ENCODE results near the gene SYT11. TPM values are rescaled to one million over a fixed set of nuclear protein-coding genes. Genes with fewer than 3 reads are reported as not detected.

Gene SYT11
- total and polyA plus RNA-seq, 12 donors = 1.1 to 28.2 (median 8.1) TPM

- DNase-seq = peak in 2 of 7 donors; percentile 44 to 51
- whole genome bisulfite sequencing, 4 donors = 64 to 76% (median 67%) methylated on average over 4 of the region's 4 CpGs
- no peaks in the 10 kb centered on the region for H3K9me3 ChIP-seq (replicated peaks in 1 of 3)
- peaks cover 6 to 11% of the 10 kb centered on the region in 2 donors for H3K4me1 ChIP-seq (replicated peaks in 1 of 2)
- no peaks in the 10 kb centered on the region for H3K27me3 ChIP-seq
- H3K4me3 ChIP-seq = peak overlapping the region in 1 of 4 donors; percentile 68
- TF ChIP-seq CTCF (IDR thresholded peaks at IDR 0.05) (no peak), POLR2A (IDR thresholded peaks at IDR 0.05) (no peak)
- peaks cover 0 to 71% of the 10 kb centered on the region in 2 donors for H3K36me3 ChIP-seq (replicated peaks in 1 of 2)
- H3K27ac ChIP-seq = peak overlapping the region in 1 of 5 donors; percentile 89
- intact Hi-C loops (cut with DNase I) = loop anchor here in 1 of 2 donors (10.0 kb wide), 1 partner anchor 65 kb away; no protein-coding TSS in a partner anchor
Observed at GRCh38 chr1:155909894-155910293, 50.5 kb downstream of the SYT11 start.

- H3K27ac ChIP-seq = peak overlapping the region in 4 of 5 donors; percentile 73 to 90 (median 82)
- intact Hi-C loops (cut with DNase I) = loop anchor here in 1 of 2 donors (10.0 kb wide), 1 partner anchor 66 kb away; no protein-coding TSS in a partner anchor
- H3K36me3 ChIP-seq (replicated peaks in 1 of 2) = peaks cover 0 to 71% of the 10 kb centered on the region in 2 donors
- H3K4me1 ChIP-seq (replicated peaks in 1 of 2) = peaks cover 6 to 11% of the 10 kb centered on the region in 2 donors
- no peaks in the 10 kb centered on the region for H3K27me3 ChIP-seq
- DNase-seq = peak in 4 of 7 donors; percentile 27 to 39 (median 32)
- 1 to 4% (median 1%) methylated on average over 11 of the region's 11 CpGs for WGBS, 4 donors
- peak overlapping the region; percentile 21 to 78 (median 62) for H3K4me3 ChIP-seq
- TF ChIP-seq CTCF (IDR thresholded peaks at IDR 0.05) (no peak), POLR2A (IDR thresholded peaks at IDR 0.05) (no peak)
- H3K9me3 ChIP-seq (replicated peaks in 1 of 3) = no peaks in the 10 kb centered on the region
Observed at GRCh38 chr1:155910621-155911121, 51.3 kb downstream of the SYT11 start.

GRCh38 chr1:155911156-155912055 lies 52.0 kb downstream of the SYT11 start, which contains the start of gene RIT1:
TSS of gene RIT1 (minus strand) at chr1:155911349. CDS start at chr1:155910761, 588 bp downstream.
- peak; percentile 23 to 42 for TF ChIP-seq POLR2A (IDR thresholded peaks at IDR 0.05)
- TF ChIP-seq CTCF (IDR thresholded peaks at IDR 0.05) = peak in 4 of 6 experiments; percentile 18 to 38 (median 26)
- Histone ChIP-seq H3K4me3 (peak within 1 kb of the TSS; percentile 21 to 78 (median 62)), H3K36me3 (replicated peaks in 1 of 2) (peaks cover 0 to 71% of the 10 kb centered on the region in 2 donors), H3K27me3 (no peaks in the 10 kb centered on the region), H3K4me1 (replicated peaks in 1 of 2) (peaks cover 6 to 11% of the 10 kb centered on the region in 2 donors), H3K27ac (peak within 1 kb of the TSS in 4 of 5 donors; percentile 73 to 90 (median 82)), H3K9me3 (replicated peaks in 1 of 3) (no peaks in the 10 kb centered on the region)
- WGBS, 4 donors = 6 to 20% (median 7%) methylated on average over 10 to 34 of the region's 34 CpGs
- DNase-seq = peak; percentile 85 to 92 (median 88)
- intact Hi-C loops (cut with DNase I) = loop anchor here in 1 of 2 donors (10.0 kb wide), 1 partner anchor 67 kb away; no protein-coding TSS in a partner anchor

GRCh38 chr1:155912056-155912536 lies 52.7 kb downstream of the SYT11 start:
- intact Hi-C loops (cut with DNase I) = loop anchor here in 1 of 2 donors (10.0 kb wide), 1 partner anchor 67 kb away; no protein-coding TSS in a partner anchor
- H3K9me3 ChIP-seq (replicated peaks in 1 of 3) = no peaks in the 10 kb centered on the region
- no peak for DNase-seq
- peak overlapping the region in 2 of 5 donors; percentile 89 to 90 for H3K27ac ChIP-seq
- WGBS, 4 donors = 82 to 87% (median 85%) methylated on average over 11 of the region's 11 CpGs
- H3K4me1 ChIP-seq (replicated peaks in 1 of 2) = peaks cover 6 to 11% of the 10 kb centered on the region in 2 donors
- no peak overlapping the region for H3K4me3 ChIP-seq
- TF ChIP-seq POLR2A (IDR thresholded peaks at IDR 0.05) (no peak), CTCF (IDR thresholded peaks at IDR 0.05) (no peak)
- peaks cover 0 to 71% of the 10 kb centered on the region in 2 donors for H3K36me3 ChIP-seq (replicated peaks in 1 of 2)
- H3K27me3 ChIP-seq = no peaks in the 10 kb centered on the region
